Measurements from ENCODE around the gene C4B.
"Not testable (repeated sequence)": the region's sequence is repeated elsewhere in the genome, so short reads cannot be mapped to it uniquely, and the experiment has no call there.

C4B gene

GRCh38 chr6:32037136-32037535, 22.5 kb downstream of the C4B start:
- not testable (repeated sequence) for DNase-seq (ENCODE audit: low spot score)

GRCh38 chr6:32037598-32038524, 23.3 kb downstream of the C4B start, which contains the start of gene CYP21A2:
CYP21A2 (plus strand) TSS chr6:32038415; CDS start chr6:32038423, 8 bp downstream.
- DNase-seq (ENCODE audit: low spot score), result not testable (repeated sequence)

- DNase-seq (ENCODE audit: low spot score), result not testable (repeated sequence)
These were observed 24.3 kb downstream of the C4B start for GRCh38 chr6:32038878-32039277.

- DNase-seq (ENCODE audit: low spot score), result not testable (repeated sequence)
These were observed 25.0 kb downstream of the C4B start for GRCh38 chr6:32039321-32040274.

GRCh38 chr6:32040299-32041049, 25.9 kb downstream of the C4B start:
- DNase-seq (ENCODE audit: low spot score), result not testable (repeated sequence)

- not testable (repeated sequence) for DNase-seq (ENCODE audit: low spot score)
These were observed 26.4 kb downstream of the C4B start for GRCh38 chr6:32041050-32041321.

- not testable (repeated sequence) for DNase-seq (ENCODE audit: low spot score)
These were observed 26.8 kb downstream of the C4B start for GRCh38 chr6:32041385-32041784.

- DNase-seq (ENCODE audit: low spot score), result not testable (repeated sequence)
These were observed 27.7 kb downstream of the C4B start for GRCh38 chr6:32042276-32042675.

- DNase-seq (ENCODE audit: low spot score), result not testable (repeated sequence)
These were observed 29.2 kb downstream of the C4B start for GRCh38 chr6:32043589-32044380.

- DNase-seq (ENCODE audit: low spot score), result not testable (repeated sequence)
These were observed 30.3 kb downstream of the C4B start for GRCh38 chr6:32044916-32045315.

GRCh38 chr6:32045811-32046449, 31.3 kb downstream of the C4B start:
- DNase-seq (ENCODE audit: low spot score), result no peak

- DNase-seq (ENCODE audit: low spot score), result no peak
These were observed 32.0 kb downstream of the C4B start for GRCh38 chr6:32046450-32047083.

GRCh38 chr6:32047084-32047478, 32.5 kb downstream of the C4B start:
- no peak for DNase-seq (ENCODE audit: low spot score)

- DNase-seq (ENCODE audit: low spot score), result no peak
These were observed 32.9 kb downstream of the C4B start for GRCh38 chr6:32047539-32047854.

GRCh38 chr6:32047855-32048766, 33.5 kb downstream of the C4B start:
- DNase-seq (ENCODE audit: low spot score), result peak; percentile 29

GRCh38 chr6:32049149-32049548, 34.6 kb downstream of the C4B start:
- not testable (repeated sequence) for DNase-seq (ENCODE audit: low spot score)

- DNase-seq (ENCODE audit: low spot score), result not testable (repeated sequence)
These were observed 35.1 kb downstream of the C4B start for GRCh38 chr6:32049736-32050135.

- no peak for DNase-seq (ENCODE audit: low spot score)
These were observed 36.0 kb downstream of the C4B start for GRCh38 chr6:32050562-32050961.

- not testable (repeated sequence) for DNase-seq (ENCODE audit: low spot score)
These were observed 38.0 kb downstream of the C4B start for GRCh38 chr6:32052626-32053025.
